ENCODE data around the gene PRKN.

The PRKN gene

GRCh38 chr6:161906571-161906970 lies 821.0 kb downstream of the PRKN start:
- POLR2A ChIA-PET, result no interaction called here
- no peak for TF ChIP-seq ZNF785 (tag by site-specific recombination; IDR thresholded peaks at IDR 0.05)
- TF ChIP-seq ZNF366 (tag by site-specific recombination; conservative IDR thresholded peaks at IDR 0.05), result no peak
- no peak for TF ChIP-seq ZNF391 (tag by site-specific recombination; IDR thresholded peaks at IDR 0.05; ENCODE audit: borderline replicate concordance, low read depth)
- no peak for TF ChIP-seq KLF9 (tag by site-specific recombination; IDR thresholded peaks at IDR 0.05; ENCODE audit: low read depth)
- no peak for TF ChIP-seq HOXA7 (CRISPR knock-in tag; IDR thresholded peaks at IDR 0.05; ENCODE audit: borderline replicate concordance)
- no peak for TF ChIP-seq ZXDB (tag by site-specific recombination; IDR thresholded peaks at IDR 0.05)
- TF ChIP-seq ZNF558 (tag by site-specific recombination; IDR thresholded peaks at IDR 0.05), result no peak
- no peak for TF ChIP-seq ZNF585B (tag by site-specific recombination; IDR thresholded peaks at IDR 0.05)
- TF ChIP-seq ZFP69B (tag by site-specific recombination; IDR thresholded peaks at IDR 0.05), result no peak
- TF ChIP-seq ZNF394 (tag by site-specific recombination; IDR thresholded peaks at IDR 0.05; ENCODE audit: borderline replicate concordance), result no peak
- TF ChIP-seq ZNF214 (tag by site-specific recombination; IDR thresholded peaks at IDR 0.05; ENCODE audit: borderline replicate concordance), result no peak
- no peak for TF ChIP-seq ZEB2 (tag by site-specific recombination; IDR thresholded peaks at IDR 0.05)
- no peak for TF ChIP-seq PRDM10 (tag by site-specific recombination; IDR thresholded peaks at IDR 0.05)
- no peak for TF ChIP-seq PRDM4 (tag by site-specific recombination; IDR thresholded peaks at IDR 0.05)
- TF ChIP-seq ZBTB8A (tag by site-specific recombination; IDR thresholded peaks at IDR 0.05), result no peak

GRCh38 chr6:161903584-161904212 lies 823.9 kb downstream of the PRKN start:
- POLR2A ChIA-PET, result no interaction called here
- no peak overlapping the region for H3K27ac ChIP-seq (ENCODE audit: extremely low read depth, low read depth, low read length)
- no peaks in the 10 kb centered on the region for H3K4me1 ChIP-seq (ENCODE audit: control insufficient read depth, insufficient read depth, low read length)
- no peaks in the 10 kb centered on the region for H3K36me3 ChIP-seq (ENCODE audit: control insufficient read depth in 2 of 2, insufficient read depth in 1 of 2, low read length in 2 of 2)
- H3K9me3 ChIP-seq (ENCODE audit: control insufficient read depth, insufficient read depth, low read depth, low read length), result no peaks in the 10 kb centered on the region
- no peak for TF ChIP-seq PBX3 (CRISPR knock-in tag; IDR thresholded peaks at IDR 0.05)
- no peak for TF ChIP-seq ZNF692 (tag by site-specific recombination; IDR thresholded peaks at IDR 0.05)
- CTCF ChIA-PET, result no interaction called here
- H3K4me3 ChIP-seq (ENCODE audit: low read depth, low read length), result no peak overlapping the region

More at GRCh38 chr6:161906571-161906970, 821.0 kb downstream of the PRKN start:
- CTCF ChIA-PET, result no interaction called here
- Histone ChIP-seq H3K4me3 (ENCODE audit: low read depth, low read length) (no peak overlapping the region), H3K4me1 (ENCODE audit: control insufficient read depth, insufficient read depth, low read length) (no peaks in the 10 kb centered on the region), H3K9me3 (ENCODE audit: control insufficient read depth, insufficient read depth, low read depth, low read length) (no peaks in the 10 kb centered on the region), H3K36me3 (ENCODE audit: control insufficient read depth in 2 of 2, insufficient read depth in 1 of 2, low read length in 2 of 2) (no peaks in the 10 kb centered on the region), H3K27ac (ENCODE audit: extremely low read depth, low read depth, low read length) (no peak overlapping the region)
